GM23338 (cell line): ENCODE measurements around the gene TSSC4.

Experiments used
- CREB1 ChIP-seq: fragments of 250-450 bp; sonication (Bioruptor Pico); IDR thresholded peaks from 2 replicates; pipeline ENCODE4 v1.5.0; 2020; ENCODE audit warnings: low read depth, mild to moderate bottlenecking, moderate library complexity
- EZH2 ChIP-seq: fragments of 200-600 bp; sonication (generic); IDR thresholded peaks from one replicate; pipeline ENCODE4 v1.8.0; 2017; ENCODE audit warnings: antibody characterized with exemption, mild to moderate bottlenecking, low read depth; ENCODE audit not compliant: unreplicated experiment
- REST ChIP-seq: IDR thresholded peaks from one replicate; pipeline ENCODE4 v1.6.1; 2018; ENCODE audit warnings: antibody characterized with exemption; ENCODE audit not compliant: unreplicated experiment
- ZNF114 ChIP-seq: fragments of 250-450 bp; sonication (Bioruptor Pico); IDR thresholded peaks from 2 replicates; pipeline ENCODE4 v1.5.0; 2020; ENCODE audit warnings: mild to moderate bottlenecking, moderate library complexity
- ZNF331 ChIP-seq: fragments of 250-450 bp; sonication (Bioruptor Pico); IDR thresholded peaks from 2 replicates; pipeline ENCODE4 v1.5.0; 2020; ENCODE audit warnings: low read depth, mild to moderate bottlenecking, moderate library complexity
- TF ChIP-seq, protein P1 (sequence below), 2 experiments: fragments of 200-600 bp in 1 of 2; sonication (generic) in 1 of 2; conservative IDR thresholded peaks; 2 replicates each; pipeline versions ENCODE4 v1.5.1 to v1.6.1; 2016 to 2017; ENCODE audit warnings: antibody characterized with exemption in 2 of 2, low read depth in 2 of 2, mild to moderate bottlenecking in 2 of 2, moderate library complexity in 1 of 2

GRCh38 chr11:2360081-2360642 is 40.4 kb upstream of the TSSC4 start:
- TF ChIP-seq REST, result no peak
- TF ChIP-seq, protein P1, sequence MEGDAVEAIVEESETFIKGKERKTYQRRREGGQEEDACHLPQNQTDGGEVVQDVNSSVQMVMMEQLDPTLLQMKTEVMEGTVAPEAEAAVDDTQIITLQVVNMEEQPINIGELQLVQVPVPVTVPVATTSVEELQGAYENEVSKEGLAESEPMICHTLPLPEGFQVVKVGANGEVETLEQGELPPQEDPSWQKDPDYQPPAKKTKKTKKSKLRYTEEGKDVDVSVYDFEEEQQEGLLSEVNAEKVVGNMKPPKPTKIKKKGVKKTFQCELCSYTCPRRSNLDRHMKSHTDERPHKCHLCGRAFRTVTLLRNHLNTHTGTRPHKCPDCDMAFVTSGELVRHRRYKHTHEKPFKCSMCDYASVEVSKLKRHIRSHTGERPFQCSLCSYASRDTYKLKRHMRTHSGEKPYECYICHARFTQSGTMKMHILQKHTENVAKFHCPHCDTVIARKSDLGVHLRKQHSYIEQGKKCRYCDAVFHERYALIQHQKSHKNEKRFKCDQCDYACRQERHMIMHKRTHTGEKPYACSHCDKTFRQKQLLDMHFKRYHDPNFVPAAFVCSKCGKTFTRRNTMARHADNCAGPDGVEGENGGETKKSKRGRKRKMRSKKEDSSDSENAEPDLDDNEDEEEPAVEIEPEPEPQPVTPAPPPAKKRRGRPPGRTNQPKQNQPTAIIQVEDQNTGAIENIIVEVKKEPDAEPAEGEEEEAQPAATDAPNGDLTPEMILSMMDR (conservative IDR thresholded peaks at IDR 0.05; ENCODE audit: low read depth in 2 of 2), result no peak
- no peak for TF ChIP-seq CREB1
- no peak for TF ChIP-seq EZH2
- no peak for TF ChIP-seq ZNF331 (CRISPR knock-in tag)
- no peak for TF ChIP-seq ZNF114
